ENCODE data around the gene ZNF641.

The ZNF641 gene

DNA sequence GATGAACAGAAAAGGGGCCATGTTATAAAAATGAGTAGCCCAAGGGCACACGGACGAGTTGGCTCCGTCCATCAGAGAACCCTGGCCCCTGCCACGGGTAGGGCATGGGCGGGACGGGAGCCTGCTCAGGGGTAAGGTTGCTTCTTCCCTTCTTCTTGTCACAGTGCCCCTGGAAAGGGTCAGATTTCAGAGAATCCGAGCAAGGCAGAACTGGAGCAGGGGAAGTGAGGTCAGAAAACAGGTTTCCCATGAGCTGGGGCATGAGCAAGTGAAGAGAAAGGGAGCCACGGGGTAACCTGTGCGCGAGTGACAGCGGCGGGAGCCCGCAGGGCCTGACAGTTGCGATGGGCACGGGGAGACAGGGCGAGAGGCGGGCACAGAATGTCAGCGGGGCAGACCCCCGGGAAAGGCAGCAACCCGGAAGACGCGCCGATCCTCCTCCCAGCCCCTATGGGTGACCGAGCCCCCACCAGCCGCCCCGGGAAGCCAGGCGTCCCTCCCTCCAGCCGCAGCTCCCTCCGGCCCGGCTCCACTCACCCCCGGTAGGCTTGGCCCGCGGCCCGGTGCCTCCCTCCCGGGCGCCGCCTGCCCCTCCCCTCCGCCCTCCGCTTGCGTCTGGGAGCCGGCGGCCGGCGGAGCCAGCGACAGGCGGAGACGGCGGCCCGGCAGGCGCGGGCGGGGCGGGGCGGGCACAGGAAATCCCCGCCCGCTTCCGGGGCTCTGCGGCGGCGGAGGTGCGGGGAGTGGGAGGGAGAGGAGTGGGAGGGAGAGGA, at the start of gene ZNF641:
Gene ZNF641, minus strand, starts transcription at position 671 of the 773 bp plus-strand sequence. CDS start 2,829 bp downstream, outside the sequence.
- peak; percentile 41 for DNase-seq

DNA sequence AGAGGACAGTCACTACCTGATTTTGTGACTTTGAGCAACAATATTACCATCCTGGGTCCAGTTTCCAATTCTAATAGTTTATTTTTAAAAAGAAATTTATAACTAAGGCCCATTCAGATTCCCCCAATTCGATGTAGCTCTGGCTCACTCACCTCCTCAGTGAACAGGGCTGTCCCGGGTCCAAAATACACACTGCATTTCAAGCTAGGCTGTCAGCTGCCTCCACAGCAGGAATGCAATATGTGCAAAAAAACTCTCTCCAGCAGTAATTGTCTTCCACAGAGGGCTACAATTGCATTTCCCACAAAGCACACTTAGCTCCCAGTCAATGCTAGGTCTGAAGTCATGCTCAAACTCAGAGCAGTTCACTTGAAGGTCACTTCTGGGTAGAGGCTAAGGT, 39.3 kb upstream of the ZNF641 start:
- no peak for DNase-seq

DNA sequence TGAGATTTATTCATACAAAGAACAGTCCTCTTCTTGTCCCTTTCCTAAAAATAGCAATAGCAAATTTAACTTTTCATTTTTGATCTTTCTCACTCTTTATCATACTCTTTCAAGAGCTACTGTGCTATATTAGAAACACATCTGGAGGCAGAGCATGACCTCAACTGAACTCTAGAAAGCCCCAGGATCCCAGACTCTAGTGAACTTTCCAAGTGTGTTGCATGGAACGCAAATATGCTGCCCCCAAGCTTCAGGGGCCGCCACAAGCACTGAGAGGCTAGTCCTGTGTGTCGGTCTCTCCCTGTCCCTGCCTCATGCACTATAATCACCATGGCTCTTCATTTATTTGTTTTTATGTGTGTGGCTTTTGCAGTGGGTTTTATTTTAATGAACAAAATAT, 38.7 kb upstream of the ZNF641 start:
- DNase-seq, result no peak

DNA sequence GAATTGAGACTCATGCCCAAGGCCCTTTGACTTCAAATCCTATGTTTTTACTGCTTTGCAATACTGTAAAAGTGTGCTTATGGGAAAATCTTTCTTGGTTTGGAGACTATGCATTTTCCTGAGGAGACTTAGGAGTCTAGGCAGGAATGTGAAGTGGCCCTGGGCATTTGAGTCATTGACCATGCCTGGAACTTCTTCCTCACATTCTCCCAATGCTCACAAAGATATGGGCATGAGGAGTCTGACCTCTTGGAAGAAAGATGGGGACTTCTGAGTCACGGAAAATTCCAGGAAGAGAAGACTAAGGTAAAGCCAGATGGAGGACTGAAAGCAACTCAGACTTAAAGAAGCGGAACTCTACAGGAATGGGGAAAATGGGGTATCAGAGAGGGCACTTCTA, 38.2 kb upstream of the ZNF641 start:
- no peak for DNase-seq

DNA sequence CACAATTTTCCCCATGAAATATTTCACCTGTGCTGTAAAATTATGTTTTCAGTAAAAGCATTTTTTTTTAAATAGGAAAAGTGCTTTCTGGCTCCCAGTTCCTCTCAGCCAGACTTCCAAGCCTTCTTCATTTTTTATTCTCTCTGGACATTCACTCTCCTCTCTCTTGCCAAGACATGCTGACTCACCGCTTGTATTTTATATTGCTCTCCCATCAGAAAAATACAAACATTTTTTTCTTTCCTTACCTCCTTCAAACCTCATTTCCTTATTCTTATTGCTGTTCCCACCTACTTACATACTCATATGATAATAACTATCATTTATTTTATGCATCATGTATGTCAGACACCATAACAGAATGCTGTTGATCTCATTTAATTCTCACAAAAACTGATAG, 37.7 kb upstream of the ZNF641 start:
- DNase-seq, result no peak

DNA sequence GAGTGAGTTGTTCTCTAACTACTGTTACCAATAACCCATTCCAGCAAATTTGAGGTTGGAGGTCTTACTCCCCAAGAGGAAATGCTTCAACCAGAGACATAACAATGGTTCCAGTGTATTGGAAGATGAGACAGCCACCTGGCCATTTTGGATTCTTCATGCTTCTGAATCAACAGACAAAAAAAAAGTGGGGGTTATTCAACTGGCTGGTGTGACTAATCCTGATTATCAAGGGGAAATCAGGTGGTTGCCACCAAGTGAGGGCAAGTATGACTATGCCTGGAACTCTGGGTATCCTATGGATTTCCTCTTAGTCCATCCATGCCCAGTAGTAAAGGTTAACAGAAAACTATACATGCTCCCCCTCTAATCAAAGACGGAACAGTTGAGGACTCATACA, 29.9 kb upstream of the ZNF641 start:
- DNase-seq, result no peak

DNA sequence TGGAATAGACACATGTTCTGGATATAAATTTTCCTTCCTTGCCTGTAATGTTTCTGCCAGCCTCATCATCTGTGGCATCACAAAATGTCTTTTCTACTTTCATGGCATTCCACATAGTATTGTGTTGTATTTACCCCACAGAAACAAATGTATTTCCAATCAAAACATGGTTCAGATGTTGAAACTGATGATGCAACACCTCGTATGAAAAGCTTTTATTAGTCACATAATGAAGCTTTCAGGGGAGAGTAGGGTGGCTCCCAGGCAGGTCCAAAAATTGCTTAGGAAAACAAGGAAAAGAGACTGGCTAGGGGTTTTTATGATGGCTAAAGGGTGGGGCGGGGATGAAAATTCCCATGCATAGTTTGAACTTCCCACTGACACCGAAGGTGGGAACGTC, 29.1 kb upstream of the ZNF641 start:
- no peak for DNase-seq

DNA sequence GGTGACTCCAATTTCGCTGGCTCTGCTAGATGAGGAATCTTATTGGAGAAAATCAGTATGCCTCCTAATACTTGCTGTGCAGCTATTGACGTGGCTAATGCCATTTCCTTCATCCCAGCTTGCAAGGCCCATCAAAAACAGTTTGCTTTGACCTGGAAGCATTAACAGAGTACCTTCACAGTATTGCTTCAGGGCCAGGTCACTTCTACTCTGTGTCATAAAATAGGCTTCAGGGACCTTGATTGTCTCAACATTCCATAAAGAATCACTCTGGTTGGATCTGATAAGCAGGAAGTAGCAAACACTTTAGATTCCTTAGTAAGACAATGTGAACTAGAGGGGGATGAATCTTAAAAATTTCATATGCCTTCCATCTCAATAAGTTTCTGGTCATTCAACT, 26.9 kb upstream of the ZNF641 start:
- no peak for DNase-seq

DNA sequence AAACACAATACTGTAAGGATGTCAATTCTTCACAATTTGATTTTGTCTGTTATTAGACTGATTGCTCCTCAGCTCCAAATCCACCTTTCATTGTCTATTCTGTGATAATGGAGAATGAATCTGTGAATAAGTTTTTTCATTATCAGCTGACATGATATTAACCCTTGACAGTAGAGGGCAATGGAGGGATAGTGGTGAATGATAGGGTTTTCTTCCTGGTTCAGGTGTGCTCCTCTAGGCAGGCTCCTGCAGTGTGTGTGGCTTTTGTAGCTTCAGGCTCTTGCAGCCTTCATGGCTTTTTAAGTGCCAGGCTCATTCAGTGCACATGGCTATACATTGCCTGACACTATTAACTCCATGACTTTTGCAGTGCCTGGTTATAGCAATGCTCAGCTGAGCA, 23.4 kb upstream of the ZNF641 start:
- DNase-seq, result no peak

DNA sequence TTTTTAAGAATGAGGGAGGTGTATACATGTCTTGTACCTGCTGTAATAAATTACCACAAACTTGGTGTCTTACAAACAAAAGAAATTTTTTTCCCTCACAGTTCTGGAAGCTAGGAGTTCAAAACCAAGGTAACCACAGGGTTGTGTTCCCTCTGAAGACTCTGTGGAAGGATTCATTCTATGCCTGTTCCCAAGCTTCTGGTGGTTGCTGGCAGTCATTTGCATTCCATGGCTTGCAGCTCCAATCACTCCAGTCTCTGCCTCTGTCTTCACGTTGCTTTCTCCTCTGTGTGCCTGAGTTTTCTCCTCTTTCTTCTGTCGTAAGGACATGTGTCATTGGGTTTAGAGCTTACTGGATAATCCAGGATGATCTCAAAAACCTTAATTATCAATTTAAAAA, 15.4 kb upstream of the ZNF641 start:
- no peak for DNase-seq

DNA sequence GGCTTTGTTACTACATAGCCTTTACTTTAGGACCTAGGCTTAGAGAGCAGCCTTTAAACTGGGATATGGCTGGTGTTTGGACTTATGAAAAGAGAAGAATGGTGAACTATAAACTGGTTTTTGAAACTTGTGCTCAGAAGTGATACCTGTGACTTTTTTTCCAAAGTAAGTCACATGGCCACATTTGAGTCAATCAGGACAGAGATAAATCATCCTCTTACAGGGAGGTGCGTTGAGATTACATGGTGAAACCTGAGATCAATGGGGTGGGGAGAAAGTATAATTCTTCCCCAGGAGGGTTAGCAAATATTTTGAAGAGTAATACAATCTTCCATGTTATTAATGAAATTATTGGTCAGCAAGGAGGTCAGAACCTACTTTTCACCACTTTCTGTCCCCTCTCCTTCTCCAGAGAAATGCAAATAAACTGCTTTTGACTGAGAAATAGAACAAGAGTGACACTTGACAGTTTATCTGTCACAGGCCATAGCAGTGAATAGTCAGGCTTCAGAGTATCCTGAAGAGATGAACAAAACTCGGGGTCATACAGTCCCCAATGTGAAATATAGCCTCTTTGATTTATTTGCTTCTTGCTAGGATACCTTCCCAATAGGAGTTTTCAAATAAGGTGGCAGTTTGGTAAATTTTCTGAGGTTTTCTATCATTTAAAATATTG, 11.1 kb upstream of the ZNF641 start:
- no peak for DNase-seq

DNA sequence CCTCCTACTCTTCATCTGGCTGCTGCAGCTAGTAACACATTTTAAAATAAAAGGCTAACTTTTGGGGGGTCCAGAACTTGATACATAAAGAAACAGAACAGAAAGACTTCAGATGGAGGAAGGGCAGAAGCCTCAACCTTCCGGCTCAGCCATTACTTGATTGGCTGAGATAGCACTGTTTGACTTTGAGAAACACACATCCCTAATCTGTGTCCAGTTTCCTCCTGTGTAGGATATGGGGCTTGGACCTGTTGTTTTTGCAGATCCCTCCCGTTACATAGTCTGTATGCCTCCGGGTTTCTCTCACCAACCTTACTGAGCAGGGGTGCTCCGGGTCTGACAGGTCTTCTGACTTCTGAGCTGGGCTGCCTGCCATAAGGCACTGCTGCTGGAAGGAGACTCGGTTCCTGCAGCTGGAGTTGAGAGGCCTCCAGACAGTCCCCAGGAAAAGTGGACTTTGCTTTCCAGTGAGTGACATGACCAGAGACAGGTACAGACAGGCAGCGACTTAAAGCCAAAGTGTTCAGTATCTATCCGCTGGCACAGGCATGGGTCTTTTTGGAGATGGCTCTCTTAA, 8.3 kb upstream of the ZNF641 start:
- no peak for DNase-seq

DNA sequence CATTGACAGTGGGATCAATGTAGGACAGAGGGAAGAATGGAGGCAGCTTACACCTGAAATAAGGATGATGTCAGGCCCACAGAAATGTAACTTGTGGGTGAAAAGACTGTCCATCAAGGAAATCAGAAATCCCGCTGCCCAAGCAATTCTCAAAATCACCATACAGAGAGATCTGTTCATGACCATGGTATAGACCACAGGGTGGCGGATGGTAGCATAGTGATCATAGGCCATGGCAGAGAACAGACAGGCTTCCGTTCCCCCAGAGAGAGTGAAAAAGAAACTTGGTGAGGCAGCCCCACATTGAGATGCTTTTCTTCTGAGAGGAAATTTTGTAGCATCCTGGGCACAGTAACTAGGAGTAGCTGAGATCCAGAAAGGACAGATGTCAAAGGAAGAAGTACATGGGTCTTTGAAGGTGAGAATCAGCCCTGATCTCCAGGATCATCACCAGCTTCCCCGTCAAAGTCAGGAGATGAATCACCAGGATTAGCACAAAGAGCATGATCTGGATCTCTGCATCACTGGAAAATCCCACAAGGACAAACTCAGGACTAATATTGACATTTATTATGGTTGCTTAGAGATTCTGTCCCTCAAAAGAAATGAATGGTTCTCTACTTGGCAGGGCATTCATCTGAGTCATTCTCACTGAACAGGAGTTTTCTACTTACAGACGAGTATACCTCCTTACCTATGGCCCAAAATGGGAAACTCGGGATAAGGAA, 5.5 kb upstream of the ZNF641 start:
- no peak for DNase-seq

DNA sequence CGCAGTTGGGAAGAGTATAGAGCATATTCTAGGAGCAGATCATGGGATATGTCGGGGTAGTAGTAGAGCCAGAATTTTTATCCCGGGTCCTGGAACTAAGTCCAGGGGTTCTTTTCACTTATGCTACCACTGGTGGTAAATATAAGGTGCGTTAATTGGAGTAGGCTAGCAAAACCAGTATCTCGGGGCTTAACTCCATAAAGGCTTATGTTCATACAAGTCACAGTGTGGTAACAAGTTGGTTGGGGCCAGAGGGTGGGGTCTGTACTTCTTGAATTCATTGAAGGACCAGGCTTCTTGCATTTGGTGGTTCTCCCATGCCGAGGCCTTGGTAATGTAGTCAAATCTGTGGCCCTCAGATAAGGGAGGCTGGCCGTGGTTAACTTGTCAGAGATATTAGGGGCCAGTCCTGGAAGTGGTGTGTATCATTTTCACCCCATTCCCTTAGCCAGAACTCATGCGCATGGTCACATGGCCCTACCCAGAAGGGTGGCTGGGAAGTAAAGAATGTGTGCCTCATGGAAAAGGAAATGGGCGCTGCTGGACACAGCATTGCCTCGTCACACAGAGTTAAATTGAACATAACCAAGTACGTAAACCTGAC, 1.5 kb upstream of the ZNF641 start:
- no peak for DNase-seq

DNA sequence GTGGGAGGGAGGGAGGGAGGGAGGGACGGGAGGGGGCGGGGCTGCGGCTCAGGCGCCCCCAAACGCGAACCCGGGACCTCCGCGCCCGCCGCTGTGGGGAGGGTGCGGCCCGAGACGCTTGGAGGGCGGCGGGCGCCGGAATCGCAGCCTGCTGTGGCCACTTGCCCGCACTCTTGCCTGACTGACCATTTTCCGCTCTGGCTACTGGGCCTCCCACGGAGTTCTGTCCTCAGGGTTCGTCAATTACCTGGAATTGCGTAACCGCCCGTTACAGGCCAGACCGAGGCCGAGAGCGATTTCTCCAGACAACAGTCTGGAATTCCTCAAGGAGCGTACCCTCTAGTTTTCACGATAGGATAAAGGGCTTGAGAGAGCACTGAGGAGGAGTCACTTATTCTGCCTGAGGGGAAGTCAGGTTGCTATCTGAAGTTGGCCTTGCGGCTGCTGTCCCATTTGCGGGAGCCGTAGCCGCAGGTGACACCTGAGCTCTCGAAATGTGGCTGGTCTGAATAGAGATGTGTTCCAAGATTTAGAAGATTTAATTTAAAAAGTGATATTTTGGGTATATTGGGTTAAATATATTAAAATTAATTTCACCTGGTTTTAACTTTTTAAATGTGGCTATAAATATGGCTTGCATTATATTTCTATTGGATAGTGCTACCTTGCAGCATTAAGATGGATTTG, 446 bp upstream of the ZNF641 start:
- DNase-seq, result peak; percentile 49

DNA sequence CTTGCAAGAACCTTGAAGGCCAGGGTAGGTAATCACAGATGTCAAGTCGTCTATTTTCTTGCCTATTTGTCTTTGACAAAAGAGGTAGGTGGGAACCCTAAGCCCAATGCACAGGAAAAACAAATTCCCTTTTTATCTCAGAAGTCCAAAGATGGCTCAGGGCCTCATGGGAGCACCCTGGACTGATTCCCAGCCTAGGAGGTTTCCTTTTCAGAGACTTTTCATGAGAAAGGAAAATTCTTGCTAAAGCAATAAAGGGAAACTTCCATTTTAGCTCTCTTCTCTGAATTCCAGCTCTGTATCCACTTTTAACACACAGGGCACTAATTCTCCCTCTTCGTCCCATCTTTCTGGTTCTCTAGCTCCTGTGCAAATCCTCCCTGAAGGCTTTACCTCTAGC, 1.2 kb downstream of the ZNF641 start:
- DNase-seq, result no peak

DNA sequence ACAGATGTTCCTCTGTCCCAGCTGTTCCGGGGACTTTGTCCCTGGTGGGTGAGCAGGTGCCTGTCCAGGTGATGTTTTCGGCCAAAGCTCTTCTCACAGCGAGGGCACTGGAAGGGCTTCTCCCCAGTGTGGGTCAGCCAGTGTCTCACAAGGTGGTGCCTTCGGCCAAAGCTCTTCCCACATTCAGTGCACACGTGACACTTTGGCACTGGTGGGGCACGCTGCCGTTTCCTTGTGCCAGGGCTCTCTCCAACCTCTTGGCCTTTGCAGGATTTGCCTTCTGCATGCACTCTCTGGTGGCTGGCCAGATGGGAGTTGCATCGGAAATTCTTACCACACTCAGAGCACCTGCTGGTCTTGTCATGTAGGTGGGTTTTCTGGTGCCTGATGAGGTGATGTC, 7.7 kb downstream of the ZNF641 start:
- no peak for DNase-seq

DNA sequence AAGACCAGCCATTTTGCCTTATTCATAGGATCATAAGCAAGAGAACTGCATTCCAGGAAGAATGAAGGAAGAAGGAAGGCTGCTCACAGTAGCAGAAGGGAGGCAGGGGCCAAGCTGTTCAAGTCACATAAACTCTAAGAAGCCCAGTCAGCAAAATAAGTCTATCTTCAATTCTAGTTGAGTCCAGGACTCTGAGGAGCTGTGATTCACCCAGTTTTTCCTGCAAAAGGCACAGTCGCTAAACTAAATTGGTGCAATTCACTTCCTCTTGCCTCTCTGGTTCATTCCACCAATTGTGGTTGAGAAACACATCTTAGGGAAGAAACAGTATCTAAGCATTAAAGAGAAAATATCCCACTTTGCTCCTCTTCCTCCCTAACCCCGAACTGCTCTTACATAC, 9.8 kb downstream of the ZNF641 start:
- no peak for DNase-seq

DNA sequence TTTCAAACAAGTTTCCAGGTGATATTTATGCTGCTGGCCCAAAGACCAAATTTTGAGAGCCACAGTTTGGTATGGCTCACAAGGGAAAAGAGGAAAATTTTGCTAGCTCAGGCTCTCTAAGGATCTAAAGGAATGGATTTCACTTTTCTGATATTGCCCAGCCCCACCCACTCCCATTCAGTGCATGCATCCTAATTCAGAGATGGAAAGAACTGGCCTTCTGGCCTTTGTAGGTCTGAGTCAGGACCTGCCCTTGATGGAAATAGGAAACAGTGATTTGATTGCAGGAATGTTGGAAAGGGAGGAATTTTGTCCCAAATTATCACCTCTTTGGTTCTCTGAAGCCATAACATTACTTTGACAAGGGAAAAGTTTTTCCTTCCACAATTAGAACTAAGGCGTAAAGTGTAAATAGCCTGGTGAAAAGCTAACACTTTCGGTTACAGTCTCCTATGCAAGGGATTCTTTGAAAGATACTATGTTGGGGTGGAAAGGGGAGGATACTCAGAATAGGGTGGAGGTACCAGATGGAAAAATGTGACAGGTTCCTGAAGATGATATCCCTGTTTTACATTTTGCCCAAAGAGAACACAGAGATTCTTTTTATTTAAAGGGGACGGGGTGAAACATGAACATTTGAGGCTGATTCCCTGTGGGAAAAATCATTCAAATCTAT, 11.1 kb downstream of the ZNF641 start:
- no peak for DNase-seq

DNA sequence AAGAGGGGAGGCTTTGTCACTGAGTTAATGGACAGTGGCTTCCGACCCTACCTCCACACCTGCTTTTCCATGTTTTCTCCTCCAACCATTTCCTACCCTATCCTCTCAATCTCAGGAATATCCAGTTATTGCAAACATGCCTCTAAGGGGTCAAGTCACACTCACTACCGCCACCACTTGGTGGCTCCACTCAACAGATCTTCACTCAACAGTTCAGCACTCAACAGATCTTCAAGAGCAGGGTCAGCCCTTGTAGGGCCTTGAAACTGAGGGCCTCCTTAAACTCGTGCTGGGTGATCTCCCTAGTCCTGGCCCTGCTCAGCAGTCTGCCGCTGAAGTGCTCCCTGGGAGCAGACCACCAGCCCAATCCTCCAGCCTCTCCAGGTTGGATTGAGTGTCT, 14.2 kb downstream of the ZNF641 start:
- DNase-seq, result no peak

DNA sequence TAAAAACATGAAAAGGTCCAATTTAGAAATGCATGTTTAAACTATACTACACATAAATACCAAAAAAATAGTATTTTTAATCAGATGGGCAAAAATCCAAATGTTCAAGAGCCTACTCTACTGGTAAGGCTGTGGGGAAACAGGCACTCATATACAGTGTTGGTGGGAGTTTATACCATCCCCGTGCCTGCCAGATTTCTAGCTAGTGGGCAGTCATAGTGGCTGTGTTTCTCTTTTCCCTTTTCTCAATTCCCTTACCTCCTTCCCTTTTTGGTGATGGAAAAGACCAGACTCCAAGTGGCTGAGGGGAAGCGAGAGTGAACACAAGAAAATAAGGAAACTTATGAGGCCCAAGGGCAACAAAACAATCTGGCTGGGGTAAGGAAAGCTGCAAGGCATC, 14.7 kb downstream of the ZNF641 start:
- no peak for DNase-seq

DNA sequence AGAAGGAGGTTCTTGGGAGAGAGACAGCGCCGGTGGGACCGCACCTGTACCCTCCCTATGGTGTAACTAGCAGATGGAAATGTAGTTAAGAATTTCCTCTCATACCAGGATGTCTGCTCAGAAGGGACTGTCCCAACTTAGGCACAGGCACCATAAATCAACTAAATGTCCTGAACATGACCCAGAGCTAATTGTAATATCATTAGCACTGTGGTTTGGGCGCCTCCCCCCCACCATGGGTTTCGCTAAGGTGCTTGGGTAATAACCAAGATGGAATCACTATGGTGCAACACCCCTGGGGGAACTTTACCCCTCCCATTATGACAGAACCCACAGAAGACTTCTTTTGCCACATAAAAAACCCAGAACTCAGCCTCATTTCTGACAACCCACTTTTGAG, 15.9 kb downstream of the ZNF641 start:
- DNase-seq, result no peak
